ENCODE measurements around the gene RTCB. TPM values are rescaled to one million over a fixed set of nuclear protein-coding genes. Genes with fewer than 3 reads are reported as not detected.
"Not testable (repeated sequence)": the region's sequence is repeated elsewhere in the genome, so short reads cannot be mapped to it uniquely, and the experiment has no call there.

The RTCB gene
- total RNA-seq, 1 experiment from 2014 or later = 153 TPM

DNA sequence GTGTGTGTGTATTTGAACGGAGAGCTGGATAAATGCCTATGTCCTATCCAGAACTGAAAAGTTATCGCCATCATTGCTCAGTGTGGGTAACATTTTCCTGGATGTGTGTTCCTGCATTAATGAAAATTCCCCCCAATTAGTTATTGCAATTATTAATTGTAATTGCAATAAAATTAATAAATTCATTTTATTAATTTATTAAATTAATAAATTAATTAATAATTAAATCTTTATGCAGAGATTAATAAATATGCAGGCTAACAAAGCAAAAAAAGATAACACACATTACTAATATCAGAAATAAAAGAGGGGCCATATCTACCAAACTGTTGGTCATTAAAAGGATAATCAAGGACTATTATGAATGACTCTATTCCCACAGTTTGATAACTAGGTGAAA, 50.8 kb downstream of the RTCB start:
- Histone ChIP-seq H3K27me3 (ENCODE audit: control insufficient read depth, insufficient read depth, low read length) (no peaks in the 10 kb centered on the region), H3K36me3 (replicated peaks; ENCODE audit: control insufficient read depth, insufficient read depth, low read length) (no peaks in the 10 kb centered on the region), H3K4me3 (ENCODE audit: insufficient read depth, low read depth, low read length) (no peak overlapping the region)
- no peak for DNase-seq

DNA sequence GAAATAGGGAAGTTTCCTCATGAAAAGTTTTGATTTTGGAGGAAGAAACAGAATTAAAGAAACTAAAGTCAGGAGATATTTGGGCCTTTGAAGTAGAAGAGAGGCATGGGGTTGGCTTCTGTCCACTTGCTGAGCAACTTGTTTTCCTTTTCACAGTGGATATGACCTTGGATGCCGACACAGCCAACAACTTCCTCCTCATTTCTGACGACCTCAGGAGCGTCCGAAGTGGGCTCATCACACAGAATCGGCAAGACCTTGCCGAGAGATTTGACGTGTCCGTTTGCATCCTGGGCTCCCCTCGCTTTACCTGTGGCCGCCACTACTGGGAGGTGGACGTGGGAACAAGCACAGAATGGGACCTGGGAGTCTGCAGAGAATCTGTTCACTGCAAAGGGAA, 52.0 kb downstream of the RTCB start:
- not testable (repeated sequence) for DNase-seq; H3K36me3 ChIP-seq (replicated peaks; ENCODE audit: control insufficient read depth, insufficient read depth, low read length); H3K27me3 ChIP-seq (ENCODE audit: control insufficient read depth, insufficient read depth, low read length)

DNA sequence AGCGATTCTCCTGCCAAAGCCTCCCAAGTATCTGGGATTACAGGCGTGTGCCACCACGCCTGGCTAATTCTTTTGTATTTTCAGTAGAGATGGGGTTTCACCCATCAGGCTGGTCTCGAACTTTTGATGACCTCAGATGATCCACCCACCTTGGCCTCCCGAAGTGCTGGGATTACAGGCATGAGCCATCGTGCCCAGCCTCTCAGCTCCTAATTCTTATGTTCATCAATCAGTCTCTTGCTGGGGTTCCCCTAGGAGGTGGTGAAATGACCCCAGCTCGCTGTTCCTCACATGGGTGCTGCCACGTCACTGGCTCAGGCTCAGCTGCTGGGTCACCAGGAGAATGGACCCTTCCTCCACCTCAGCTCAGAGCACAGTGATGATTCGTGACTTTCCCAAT, 54.5 kb downstream of the RTCB start, which contains the start of gene RFPL3:
Gene RFPL3, plus strand, starts transcription at position 301 of the 400 bp plus-strand sequence. CDS start 205 bp downstream, outside the sequence.
- H3K36me3 ChIP-seq (replicated peaks; ENCODE audit: control insufficient read depth, insufficient read depth, low read length); DNase-seq; H3K27me3 ChIP-seq (ENCODE audit: control insufficient read depth, insufficient read depth, low read length): not testable (repeated sequence)

More for the DNA sequence above, 52.0 kb downstream of the RTCB start:
- H3K4me3 ChIP-seq (ENCODE audit: insufficient read depth, low read depth, low read length) = not testable (repeated sequence)

DNA sequence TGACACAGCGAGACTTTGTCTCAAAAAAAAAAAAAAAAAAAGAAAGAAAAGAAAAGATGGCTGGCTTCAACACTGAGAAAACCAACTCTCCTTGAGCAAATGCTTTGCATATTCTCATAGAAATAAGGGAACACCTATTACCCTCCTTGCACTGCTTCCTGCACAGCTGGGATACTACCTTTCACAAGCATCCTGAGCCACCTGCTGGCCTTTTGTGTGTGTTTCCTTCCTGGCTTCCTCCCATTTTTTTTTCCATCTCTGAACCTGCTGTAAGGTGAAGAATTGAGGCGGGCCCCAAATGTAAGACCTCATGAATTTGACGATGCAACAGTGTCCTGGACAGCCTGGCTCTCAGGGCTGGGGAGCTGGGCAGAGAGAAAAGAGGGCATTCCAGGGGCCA, 56.3 kb downstream of the RTCB start:
- Histone ChIP-seq H3K4me3 (ENCODE audit: insufficient read depth, low read depth, low read length) (no peak overlapping the region), H3K27me3 (ENCODE audit: control insufficient read depth, insufficient read depth, low read length) (no peaks in the 10 kb centered on the region), H3K36me3 (replicated peaks; ENCODE audit: control insufficient read depth, insufficient read depth, low read length) (no peaks in the 10 kb centered on the region)
- DNase-seq = peak; percentile 70

More for the DNA sequence above, 54.5 kb downstream of the RTCB start, which contains the start of gene RFPL3:
- H3K4me3 ChIP-seq (ENCODE audit: insufficient read depth, low read depth, low read length) = not testable (repeated sequence)

DNA sequence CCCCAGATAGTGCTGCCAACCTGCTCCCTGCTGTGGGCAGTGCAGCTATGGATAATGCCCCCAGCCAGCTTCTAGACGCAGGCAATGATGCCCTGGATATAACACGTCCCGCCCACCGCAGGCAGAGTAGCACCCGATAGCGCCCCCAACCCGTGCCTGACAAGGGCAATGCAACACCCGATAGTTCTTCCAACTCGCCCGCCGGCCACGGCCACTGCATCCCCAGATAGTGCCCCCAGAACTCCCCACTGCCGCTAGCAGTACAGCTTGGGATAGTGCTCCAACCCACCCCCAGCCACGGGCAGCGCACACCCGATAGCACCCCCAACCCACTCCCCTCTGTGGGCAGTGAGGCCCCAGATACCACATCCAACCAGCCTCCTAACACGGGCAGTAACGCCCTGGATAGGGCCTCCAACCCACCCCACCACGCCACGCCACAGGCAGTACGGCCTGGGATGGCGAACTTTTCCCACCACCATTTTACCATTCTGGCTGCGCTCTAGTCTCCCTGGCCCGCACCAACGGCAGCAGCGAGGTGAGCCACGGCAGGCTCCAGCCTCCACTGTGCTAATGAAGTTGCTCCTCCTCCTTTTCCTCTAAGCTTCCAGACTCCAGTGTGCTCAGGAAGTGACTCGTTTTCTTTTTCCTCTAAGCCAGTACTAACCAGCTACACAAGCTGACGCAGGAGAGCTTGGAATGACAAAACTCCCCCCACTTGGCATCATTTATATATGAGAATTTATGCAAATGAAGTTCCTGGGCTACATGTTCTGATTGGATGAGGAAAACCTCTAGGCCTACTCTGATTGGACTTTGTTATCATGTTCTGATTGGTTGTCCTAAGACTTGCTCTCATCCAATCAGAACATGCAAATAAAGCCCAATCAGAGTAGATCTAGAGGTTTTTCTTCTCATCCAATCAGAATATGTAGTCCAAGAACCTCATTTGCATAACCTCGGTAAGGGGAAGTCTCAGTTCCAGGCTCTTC, 57.4 kb downstream of the RTCB start:
- peak; percentile 48 for DNase-seq
- Histone ChIP-seq H3K36me3 (replicated peaks; ENCODE audit: control insufficient read depth, insufficient read depth, low read length) (no peaks in the 10 kb centered on the region), H3K4me3 (ENCODE audit: insufficient read depth, low read depth, low read length) (no peak overlapping the region), H3K27me3 (ENCODE audit: control insufficient read depth, insufficient read depth, low read length) (no peaks in the 10 kb centered on the region)

DNA sequence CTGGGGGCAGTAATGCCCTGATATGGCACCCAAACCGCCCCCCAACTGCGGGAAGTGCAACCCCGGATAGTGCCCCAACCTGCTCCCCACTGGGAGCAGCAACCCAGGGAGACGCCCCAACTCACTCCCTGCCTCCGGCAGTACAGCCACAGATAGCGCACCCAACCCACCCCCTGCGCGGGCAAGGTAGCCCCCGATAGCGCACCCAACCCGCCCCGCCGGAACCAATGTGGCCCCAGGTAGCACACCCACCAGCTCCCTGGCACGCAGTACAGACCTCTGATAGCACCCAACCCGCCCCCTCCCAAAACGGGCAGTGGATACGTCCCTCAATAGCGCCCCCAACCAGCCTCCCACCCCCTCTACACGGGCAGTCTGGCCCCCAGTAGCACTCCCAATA, 58.2 kb downstream of the RTCB start:
- Histone ChIP-seq H3K4me3 (ENCODE audit: insufficient read depth, low read depth, low read length) (no peak overlapping the region), H3K27me3 (ENCODE audit: control insufficient read depth, insufficient read depth, low read length) (no peaks in the 10 kb centered on the region), H3K36me3 (replicated peaks; ENCODE audit: control insufficient read depth, insufficient read depth, low read length) (no peaks in the 10 kb centered on the region)
- peak; percentile 53 for DNase-seq

DNA sequence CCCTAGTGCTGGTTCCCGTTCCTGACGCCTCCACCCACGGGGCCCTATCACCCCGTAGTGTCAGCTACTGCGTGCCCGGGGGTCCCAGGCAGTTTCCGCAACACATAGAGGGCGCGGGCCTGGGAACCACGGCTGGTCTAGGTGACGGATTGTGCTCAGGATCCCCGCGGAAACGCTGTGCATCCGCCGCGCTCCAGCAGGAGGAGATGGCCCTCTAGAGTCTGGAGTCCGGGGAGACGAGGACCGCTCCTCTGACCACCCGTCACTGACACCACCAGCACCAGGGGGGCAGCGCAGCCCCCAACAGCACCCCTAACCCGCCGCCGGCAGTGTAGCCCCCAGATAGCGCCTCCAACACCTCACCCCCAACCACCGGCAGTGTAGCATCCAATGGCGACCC, 58.8 kb downstream of the RTCB start:
- no peaks in the 10 kb centered on the region for H3K36me3 ChIP-seq (replicated peaks; ENCODE audit: control insufficient read depth, insufficient read depth, low read length)
- no peaks in the 10 kb centered on the region for H3K27me3 ChIP-seq (ENCODE audit: control insufficient read depth, insufficient read depth, low read length)
- DNase-seq = peak; percentile 67
- H3K4me3 ChIP-seq (ENCODE audit: insufficient read depth, low read depth, low read length) = no peak overlapping the region

DNA sequence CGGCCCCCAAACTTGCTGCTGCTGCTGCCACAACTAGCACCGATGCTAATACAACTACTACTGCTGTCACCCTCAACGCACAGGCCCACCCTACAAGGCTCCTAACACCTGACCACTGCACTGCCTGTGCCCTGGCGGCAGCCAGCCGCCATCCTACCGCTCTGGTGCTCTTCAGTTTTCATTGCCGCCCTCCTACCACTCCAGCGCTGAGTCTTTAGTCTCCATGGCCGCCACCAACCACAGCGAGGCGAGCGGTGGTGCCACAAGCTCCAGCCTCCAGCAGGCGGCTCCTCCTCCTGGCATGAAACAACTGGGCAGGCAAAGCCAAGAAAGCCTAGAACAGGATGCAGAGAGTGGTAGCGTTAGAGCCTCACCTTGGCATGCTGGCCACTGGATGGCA, 59.4 kb downstream of the RTCB start:
- H3K4me3 ChIP-seq (ENCODE audit: insufficient read depth, low read depth, low read length) = no peak overlapping the region
- H3K27me3 ChIP-seq (ENCODE audit: control insufficient read depth, insufficient read depth, low read length) = no peaks in the 10 kb centered on the region
- peak; percentile 63 for DNase-seq
- H3K36me3 ChIP-seq (replicated peaks; ENCODE audit: control insufficient read depth, insufficient read depth, low read length) = no peaks in the 10 kb centered on the region

DNA sequence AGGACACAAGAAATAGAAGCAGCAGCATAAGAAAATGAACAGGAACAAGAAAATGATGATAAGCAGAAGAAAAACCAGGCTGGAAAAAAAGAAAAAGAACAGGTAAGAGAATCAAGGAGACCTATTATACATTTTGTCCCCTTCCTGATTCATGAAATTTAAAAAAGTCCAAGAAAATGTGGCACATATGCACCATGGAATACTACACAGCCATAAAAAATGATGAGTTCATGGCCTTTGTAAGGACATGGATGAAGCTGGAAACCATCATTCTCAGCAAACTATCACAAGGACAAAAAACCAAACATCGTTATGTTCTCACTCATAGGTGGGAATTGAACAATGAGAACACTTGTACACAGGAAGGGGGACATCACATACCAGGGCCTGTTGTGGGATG, 60.2 kb downstream of the RTCB start:
- H3K27me3 ChIP-seq (ENCODE audit: control insufficient read depth, insufficient read depth, low read length); DNase-seq; H3K36me3 ChIP-seq (replicated peaks; ENCODE audit: control insufficient read depth, insufficient read depth, low read length); H3K4me3 ChIP-seq (ENCODE audit: insufficient read depth, low read depth, low read length): not testable (repeated sequence)

DNA sequence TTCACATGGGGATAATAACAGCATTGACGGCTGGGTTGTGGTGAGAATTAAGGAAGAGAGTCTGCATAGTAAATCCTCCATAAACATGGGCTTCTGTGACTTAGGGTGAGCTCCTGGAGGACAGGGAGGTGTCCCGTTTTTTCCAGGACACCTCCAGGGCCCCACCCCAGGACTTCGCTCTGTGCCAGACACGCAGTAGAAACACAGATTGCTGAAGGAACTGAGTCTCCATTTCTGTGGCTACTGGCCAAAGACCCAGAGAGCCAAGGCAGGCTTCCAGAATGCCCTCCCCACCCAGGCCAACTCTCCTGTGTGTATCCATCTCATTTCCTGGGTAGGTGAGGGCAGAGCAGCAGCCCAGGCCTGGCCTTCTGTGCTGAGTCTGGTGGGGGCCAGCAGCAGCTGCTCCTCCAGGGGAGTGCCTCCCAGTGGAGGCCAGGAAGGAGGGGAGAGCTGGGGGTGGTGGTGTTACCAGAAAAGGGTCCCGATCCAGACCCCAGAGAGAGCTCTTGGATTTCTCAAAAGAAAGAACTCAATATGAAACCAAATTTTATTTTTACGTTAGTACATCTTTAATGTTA, 63.9 kb downstream of the RTCB start:
- no peaks in the 10 kb centered on the region for H3K27me3 ChIP-seq (ENCODE audit: control insufficient read depth, insufficient read depth, low read length)
- no peak for DNase-seq
- H3K36me3 ChIP-seq (replicated peaks; ENCODE audit: control insufficient read depth, insufficient read depth, low read length) = no peaks in the 10 kb centered on the region
- H3K4me3 ChIP-seq (ENCODE audit: insufficient read depth, low read depth, low read length) = no peak overlapping the region

DNA sequence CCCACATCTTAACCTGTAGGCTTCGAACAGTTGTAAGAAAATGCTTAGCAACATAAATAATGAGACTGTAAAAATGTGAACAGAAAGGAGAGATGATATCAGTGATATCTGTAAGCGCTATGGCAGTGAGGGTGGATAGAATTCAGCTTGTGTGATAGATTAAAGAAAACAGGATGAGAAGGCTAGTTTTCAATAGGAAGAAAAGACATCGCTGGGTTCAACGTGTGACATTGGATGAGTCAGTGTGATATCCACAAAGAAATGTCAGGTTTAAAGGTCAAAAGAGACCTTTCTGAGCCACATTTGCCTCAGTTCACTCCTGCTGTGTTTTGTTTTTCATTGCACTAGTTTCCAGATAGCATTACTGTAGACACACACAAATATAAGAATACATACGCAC, 68.1 kb downstream of the RTCB start:
- Histone ChIP-seq H3K27me3 (ENCODE audit: control insufficient read depth, insufficient read depth, low read length) (no peaks in the 10 kb centered on the region), H3K4me3 (ENCODE audit: insufficient read depth, low read depth, low read length) (no peak overlapping the region), H3K36me3 (replicated peaks; ENCODE audit: control insufficient read depth, insufficient read depth, low read length) (no peaks in the 10 kb centered on the region)
- DNase-seq = no peak

DNA sequence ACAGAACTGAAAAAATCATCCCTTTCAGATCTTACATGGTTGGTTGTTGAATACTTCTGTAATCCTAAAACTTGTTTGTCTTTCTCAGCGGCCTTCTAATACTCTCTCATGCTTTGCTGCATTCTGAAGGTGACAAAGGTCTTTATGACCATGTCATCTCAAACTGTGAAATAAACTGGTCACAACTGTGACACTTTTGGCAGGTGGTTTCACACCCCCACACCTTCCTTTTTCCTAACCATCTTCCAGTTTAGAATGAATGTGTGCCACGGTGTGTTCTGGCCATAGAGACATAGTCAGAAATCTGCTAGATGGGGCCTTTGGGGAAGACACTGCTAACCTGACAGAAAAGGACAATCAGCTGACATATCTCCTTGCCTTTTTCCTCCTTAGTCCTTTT, 69.1 kb downstream of the RTCB start:
- Histone ChIP-seq H3K36me3 (replicated peaks; ENCODE audit: control insufficient read depth, insufficient read depth, low read length) (no peaks in the 10 kb centered on the region), H3K4me3 (ENCODE audit: insufficient read depth, low read depth, low read length) (no peak overlapping the region), H3K27me3 (ENCODE audit: control insufficient read depth, insufficient read depth, low read length) (no peaks in the 10 kb centered on the region)
- DNase-seq = no peak

DNA sequence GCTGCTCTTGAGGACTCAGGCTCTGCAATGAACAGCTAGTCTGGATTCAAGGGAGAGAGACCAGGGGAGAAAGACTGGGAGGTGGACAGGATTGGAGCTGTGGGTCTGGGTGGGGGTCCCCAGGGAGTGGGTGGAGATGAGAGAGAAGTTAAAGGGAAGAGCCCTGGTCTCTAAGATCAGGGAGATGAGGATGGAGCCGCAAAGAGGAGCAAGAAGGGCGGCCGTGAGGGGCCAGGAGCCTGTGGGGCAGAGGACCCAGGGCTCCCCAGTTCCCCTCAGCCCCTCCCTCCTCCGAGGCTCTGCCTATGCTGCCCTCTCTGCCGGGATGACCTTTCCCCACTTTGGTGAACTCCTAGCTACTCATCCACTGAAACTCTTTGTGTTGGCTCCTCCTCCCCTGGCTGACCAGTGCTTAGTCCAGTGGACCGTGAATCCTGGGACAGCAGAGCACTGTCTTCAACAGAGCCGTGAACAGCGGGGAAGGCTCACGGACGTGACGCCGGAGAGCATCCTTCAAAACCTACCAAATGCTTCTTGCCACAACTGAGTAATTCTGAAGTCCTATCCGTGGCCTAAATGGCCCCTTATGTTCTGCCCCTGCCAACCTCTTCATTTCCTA, 70.8 kb downstream of the RTCB start:
- DNase-seq = no peak
- Histone ChIP-seq H3K27me3 (ENCODE audit: control insufficient read depth, insufficient read depth, low read length) (no peaks in the 10 kb centered on the region), H3K4me3 (ENCODE audit: insufficient read depth, low read depth, low read length) (no peak overlapping the region)

DNA sequence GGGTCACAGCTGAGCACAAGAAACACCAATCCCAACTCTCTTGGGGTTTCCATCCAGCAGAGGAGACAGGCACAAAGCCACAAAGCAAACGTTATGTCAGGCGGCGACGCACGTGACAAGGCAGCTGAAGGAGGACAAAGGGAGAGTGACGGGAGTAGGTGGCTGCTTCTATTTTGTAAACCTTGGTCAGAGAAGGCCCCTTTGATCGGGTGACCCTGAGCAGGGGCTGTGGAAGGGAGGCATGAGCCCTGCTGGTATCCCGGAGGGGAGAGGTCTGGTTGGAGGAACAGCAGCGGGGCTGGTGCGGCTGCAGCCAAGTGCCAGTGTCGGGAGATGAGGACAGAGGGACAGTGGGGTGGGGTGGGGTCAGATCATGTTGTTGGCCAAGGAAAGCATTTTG, 71.6 kb downstream of the RTCB start:
- Histone ChIP-seq H3K4me3 (ENCODE audit: insufficient read depth, low read depth, low read length) (no peak overlapping the region), H3K27me3 (ENCODE audit: control insufficient read depth, insufficient read depth, low read length) (no peaks in the 10 kb centered on the region), H3K36me3 (replicated peaks; ENCODE audit: control insufficient read depth, insufficient read depth, low read length) (no peaks in the 10 kb centered on the region)
- DNase-seq = no peak

More for the DNA sequence above, 70.8 kb downstream of the RTCB start:
- H3K36me3 ChIP-seq (replicated peaks; ENCODE audit: control insufficient read depth, insufficient read depth, low read length) = no peaks in the 10 kb centered on the region

Measured in H7 (cell line).